Measurements from ENCODE around the gene CACTIN.
"Not testable (repeated sequence)": the region's sequence is repeated elsewhere in the genome, so short reads cannot be mapped to it uniquely, and the experiment has no call there.

Gene CACTIN

DNA sequence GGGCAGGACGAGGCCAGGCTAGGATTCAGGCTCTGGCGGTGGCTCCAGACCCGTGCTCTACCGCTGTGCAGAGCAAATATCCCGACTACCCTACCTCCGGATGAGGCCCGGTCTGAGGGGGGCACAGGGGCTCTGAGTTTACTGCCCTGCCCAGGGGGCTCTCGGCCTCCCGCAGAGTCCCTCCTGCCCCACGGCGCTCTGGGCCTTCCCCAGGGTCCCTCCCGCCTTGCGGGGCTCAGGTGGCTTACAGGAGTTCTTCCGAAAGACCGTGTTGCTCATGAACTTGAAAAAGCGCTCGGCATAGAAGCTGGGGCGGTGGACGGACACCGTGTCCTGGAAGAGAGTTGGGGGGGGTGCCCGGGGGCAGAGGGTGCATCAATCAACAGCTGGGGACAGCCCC is 19.1 kb upstream of the CACTIN start:
- DNase-seq = no peak

DNA sequence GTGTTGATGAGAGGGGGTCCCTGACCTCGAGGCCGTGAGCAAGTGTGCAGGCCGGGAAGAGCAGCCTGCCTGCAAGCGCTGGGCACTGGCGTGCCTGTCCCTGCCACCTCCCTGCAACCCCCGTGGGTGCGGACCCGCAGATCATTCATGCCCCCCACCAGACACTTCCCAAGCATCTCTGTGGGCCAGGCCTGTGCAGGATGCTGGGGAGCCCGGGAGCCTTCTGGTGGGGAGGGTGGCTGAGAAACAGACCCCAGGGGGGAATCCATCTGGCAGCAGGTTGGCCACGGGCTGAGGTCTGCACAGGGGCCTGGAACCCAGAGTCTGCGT is 18.4 kb upstream of the CACTIN start:
- DNase-seq = no peak

DNA sequence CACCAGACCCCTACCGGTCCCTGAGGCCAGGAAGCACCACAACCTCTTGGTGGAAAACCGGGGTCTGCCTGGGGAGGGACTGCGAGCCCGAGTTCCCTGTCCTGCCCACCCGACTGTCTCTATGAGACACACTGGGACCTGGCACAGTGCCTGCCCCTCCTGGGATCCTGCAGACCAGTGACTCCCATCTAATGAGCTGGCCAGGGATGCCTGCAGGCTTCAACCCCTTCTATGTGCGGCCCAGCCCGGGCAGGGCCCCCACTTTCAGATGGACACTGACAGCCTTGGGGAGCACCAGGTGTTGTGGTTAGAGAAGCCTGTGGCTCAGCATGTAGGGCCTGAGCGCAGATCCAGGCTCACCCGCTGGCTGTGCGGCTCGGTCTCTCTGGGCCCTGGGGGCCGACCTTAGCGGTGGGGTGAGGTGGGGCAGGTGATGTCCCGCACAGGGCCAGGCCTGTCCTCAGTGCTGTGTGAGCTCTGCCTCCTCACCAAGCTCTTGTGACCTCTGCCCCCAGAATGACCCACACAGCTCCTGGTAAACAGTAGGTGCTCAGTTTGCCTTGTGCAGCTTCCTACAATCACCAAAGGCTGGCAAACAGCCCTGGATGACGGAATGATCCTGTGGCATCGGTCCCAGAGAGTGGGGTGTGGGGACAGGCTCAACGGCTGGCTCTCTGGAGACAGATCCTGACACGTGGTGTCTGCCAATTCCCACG is 17.9 kb upstream of the CACTIN start:
- DNase-seq = no peak

DNA sequence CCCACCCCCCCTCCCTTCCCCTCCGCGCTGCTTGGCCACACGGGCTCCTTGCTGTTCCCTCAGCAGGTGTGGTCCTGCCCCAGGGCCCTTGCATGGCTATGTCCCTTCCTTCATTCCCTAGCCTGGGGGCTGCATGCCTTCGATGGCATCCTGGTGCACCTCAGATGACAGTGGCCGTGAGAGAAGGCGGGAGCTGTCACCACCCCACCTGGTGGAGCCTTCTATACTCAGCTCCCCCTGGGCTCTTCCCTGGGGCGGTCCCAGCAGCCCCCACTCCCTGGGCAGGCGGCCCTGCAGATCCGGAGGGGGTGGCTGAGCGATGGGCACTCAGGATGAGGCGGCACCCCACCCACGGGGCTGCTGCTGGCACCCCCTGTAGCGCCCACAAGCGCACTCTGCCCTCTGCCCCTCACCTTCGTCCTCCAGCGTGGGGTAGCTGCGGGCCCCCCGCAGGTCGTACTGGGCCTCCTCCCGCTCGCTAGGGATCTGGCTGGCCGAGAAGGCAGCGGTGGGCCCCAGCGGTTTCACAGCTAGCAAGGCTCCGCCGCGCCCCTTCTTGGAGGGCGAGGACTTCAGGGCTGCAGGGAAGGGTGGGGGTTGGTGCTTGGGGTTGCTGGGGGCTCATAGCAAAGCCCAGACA is 17.2 kb upstream of the CACTIN start:
- DNase-seq = no peak

DNA sequence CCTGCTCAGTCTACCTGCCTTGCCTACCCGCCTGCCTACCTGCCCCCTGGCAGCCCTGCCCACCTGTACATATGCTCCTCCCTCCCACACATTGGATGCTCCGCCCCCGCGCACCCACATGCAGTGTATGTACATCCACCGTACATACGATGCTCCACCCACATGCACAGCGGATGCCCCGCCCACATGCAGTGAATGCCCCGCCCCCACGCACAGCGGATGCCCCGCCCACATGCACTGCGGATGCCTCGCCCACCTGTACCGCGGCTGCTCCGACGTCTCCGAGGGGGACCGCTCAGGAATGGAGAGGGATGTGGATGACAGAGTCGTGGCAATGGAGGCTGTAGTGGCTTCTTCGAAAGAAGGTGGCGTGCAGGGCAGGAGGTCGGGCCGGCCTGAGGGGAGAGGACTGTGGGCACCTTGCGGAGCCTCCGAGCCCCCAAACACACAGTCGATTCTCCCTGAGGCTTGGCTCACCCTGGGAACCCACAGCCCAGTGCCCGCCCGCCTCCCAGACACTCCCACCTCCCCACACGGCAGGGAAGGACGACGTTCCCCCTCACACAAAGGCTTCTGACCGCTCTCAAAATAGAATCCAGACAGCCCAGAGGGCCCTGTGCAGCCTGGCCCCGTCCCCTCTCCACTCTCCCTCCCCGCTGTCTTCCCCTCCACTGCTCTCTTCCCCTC is 16.5 kb upstream of the CACTIN start:
- DNase-seq = peak in 1 of 2 donors; percentile 22

DNA sequence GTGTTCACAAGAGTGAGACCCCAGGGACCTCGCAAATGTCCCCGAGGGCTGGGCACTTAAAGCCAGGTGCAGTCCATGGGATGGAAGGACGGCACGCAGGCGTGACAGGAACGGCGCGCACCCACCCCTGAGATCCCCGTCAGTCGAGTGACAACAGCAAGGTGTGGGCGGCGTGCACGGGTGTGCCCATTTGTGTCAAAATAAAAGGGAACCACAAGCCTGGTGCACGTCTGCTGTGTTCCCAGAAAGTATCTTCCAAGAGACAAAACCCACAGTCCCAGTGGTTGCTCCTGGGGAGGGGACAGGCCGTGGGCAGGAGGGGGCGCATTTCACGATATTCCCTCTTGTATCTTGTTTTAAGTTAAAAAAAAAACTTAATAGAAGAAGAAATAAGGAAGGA is 15.7 kb upstream of the CACTIN start:
- DNase-seq = no peak

DNA sequence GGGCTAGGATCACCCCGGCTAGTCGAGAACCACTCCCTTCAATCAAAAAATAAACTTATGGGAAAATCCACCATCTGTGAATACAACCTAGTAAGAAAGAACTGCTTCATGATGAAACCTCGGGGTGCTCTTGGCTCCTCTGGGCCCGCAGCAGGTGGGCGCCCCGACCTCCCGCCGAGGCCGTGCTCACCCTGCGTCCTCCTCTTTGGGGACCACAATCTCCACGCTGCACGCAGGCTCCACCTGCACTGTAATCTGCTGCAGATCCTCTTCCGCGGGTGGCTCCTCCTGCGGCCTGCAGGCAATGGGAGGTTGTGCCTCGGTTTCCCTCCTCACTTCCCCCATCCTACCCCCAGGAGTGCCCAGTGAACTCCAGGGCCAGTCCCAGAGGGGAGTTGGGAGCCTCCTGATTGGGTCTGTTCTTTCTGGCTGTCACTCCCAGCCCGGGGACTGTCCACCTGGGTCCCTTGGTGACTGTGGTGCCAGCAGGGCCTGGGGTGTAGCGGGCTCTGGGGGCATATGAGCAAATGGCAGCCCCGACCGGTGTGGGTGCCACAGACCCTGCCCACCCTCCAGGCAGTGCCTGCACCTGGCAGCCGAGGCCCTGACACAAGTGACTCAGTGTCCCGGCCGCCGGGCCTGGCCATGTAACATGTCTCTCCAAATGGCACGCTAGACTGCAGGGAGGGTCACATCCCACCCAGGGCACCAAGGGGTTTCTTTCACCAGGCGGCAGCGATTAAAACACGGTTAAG is 15.1 kb upstream of the CACTIN start:
- no peak for DNase-seq

DNA sequence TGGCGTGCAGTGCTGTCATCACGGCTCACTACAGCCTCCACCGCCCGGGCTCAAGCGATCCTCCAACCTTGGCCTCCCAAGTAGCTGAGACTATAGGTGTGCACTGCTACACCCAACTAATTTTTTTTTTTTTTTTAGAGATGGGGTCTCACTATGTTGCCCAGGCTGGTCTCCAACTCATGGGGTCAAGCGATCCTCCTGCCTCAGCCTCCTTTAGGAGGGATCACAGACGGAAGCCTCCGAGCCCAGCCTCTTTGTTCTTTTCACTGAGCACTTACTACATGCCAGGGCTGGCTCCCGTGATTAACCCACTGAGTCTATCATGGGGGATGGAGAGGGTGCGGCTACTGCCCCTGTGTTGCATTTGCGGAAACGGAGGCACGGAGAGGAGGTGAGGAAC is 12.9 kb upstream of the CACTIN start:
- no peak for DNase-seq

DNA sequence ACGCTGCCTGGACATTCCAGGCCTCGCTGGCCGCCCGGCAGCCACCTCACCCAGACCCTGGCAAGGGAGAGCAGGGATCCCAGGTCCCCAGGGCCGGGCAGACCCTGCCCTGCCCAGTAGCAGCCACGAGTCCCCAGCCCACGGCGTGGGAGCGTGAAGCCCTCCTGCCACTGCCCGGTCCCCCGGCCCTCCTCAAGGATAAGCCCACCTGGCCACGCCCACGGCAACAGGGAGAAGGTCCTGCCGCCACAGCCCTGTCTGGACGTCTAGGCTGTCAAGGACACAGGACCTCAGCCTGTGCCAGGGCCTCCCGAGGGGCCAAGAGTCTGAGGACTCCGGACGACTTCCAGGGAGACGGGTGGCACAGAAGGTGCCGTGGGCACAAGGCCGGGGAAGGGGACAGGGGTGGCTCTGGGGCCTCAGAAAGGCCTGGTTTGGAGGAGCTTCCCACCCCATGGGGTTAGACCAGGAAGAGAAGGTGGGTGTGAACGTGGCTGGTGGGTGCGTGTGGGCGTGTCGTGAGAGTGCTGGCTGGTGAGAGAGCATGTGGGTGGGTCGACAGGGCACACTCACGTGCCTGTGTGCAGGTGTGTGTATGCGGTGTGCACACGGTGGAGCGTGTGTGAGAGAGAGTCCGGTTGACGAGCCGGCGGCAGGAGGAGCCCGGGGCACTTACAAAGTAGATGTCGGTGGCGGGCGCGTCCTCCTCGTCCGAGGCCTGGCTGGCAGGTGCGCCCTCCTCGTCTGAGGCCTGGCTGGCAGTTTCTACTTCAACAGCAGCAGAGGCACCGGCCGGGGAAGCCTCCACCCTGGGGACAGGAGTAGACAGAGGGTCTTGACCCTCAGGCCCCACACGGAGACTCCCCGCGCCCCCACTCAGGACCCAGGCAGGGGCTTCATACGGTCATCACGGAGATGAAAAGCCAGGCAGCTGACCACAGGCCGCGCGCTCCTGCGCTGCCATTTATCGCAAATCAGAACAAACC is 11.9 kb upstream of the CACTIN start:
- DNase-seq = no peak

DNA sequence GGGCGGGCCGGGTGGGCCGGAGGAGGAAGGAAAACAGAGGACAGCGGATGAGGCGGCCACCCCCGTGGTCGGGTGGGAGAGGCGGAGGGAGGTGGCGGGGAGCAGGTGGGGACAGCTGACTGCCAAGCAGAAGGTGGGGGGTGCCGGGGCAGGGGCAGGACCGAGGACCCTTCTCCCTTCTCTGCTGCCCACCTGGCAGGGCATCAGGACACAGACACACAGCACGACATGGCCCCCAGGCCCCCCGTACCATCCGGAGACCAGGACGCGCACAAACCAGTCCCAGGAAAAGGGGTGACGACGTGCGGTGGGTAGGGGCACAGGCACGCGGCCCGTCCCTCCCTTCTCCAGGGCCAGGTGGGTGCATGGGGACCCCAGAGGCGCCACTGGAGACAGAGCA is 11.0 kb upstream of the CACTIN start:
- DNase-seq = no peak

DNA sequence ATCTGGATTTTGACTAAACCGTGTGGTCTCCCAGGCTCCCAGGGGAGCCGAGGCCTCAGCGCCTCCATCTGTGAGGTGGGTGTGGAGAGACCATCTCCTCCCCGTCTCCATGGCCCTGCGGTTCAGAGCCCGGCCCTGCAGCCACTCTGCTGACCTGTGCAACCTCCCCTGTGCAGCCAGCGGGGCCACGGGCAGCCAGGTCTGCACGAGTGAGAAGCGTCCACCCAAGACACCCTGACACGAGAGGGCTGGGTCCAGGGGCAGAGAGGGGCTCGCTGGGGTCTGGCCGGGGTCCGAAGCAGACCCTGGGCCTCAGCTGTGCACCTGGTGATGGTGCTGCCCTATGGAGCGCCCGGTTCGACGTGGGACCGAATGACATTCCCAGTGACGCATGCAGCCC is 10.4 kb upstream of the CACTIN start:
- no peak for DNase-seq

DNA sequence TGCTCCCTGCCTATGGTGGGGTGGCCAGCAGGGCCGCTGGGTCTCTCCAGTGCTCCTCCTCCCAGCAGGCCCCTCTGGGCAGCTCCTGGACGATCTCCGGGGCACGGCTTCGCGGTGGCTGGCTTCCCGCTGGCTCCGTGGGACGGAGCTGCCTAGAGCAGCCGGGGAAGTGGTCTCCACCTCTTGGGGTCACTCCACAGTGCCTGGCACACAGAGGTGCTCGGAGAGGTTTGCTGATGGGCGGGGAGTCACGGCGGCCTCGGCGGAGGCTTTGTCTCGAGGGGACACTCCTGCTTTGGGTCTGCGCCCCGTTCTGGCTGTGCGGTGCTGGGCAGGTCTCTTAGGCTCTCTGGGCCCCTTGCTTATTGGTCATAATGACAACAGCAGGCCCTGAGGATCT is 9.9 kb upstream of the CACTIN start:
- DNase-seq = no peak

DNA sequence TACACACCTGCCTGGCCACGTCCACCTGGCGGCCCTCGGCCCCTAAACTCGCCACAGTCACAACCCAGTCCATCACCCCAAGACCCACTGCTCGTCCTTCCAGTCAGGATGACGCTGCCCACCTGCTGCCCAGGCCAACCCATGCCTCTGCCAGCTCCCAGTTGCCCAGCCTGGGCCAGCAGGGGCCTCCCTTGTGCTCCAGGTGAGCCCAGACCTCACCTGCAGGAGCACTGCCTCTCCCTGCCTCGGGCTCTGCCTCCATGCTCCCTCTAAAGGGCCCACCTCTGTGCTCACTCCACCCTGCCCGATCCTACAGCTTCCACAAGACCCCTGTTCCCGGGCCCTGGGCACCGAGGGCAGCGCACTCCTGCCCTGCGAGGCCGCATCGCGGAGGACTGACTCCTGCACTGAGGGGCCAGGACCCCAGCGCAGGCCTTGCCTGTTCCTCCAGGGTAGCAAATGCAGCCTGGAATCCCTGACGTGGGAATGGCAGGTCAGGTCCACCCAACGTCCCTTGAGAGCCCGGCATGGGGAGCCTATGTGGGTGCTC is 8.0 kb upstream of the CACTIN start:
- no peak for DNase-seq

DNA sequence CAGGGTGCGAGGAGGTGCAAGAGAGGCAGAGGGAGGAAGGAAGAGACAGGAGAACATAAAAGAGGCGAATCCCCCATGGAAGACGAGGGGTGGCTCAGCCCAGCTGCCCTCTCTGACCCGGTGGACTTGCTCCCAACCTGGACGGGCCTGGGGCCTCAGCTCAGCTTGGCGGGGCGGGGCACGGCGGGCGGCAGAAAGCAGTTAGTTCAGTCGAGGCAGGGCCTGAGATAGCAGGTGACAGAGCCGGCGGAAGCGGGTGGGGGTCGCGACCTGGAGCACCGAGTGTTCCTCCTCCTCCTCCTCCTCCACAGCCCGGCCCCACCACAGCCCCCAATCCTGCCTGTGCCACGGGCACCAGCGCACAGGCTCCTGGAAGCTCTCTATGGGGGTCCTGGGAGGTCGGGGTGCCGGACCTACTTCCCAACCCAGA is 7.0 kb upstream of the CACTIN start:
- DNase-seq = no peak

DNA sequence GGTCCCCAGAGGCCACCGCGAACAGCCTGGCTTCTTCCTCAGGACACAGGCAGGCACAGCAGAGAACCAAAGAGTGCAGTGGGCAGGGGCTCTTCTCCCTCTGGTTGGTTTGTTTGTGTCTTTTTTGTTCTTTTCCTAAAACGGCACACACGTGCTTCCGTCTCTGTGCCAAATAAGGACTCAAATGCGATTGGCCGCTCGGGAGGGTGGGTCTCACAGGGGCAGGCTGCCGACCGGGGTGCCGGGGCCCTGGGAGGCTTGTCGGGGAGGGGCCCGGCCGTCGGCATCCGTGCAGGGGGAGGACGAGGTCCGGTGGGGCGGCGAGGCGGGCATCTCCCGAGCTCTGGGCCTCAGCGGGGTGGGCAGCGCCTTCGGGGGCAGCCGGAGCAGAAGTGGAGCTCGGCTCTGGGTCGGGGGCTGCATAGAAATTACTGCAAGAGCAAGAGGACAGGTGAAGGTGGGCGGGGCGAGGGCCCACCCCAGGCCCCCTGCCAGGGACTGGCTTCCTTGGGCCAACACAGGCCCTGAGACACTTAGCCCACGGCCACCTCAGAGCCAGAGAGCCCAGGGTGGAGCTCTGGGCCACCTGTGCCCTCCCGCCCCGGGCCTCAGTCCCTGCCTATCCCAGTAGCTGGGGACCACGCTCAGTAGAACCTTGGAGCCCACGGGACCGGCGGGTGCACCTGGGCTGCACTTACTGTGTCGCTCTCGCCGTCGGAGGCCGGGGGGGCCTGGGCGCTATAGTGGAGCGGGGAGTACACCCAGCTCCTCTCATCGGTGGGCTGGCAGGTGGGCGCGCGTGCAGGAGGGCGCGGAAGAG is 6.4 kb upstream of the CACTIN start:
- DNase-seq = no peak

DNA sequence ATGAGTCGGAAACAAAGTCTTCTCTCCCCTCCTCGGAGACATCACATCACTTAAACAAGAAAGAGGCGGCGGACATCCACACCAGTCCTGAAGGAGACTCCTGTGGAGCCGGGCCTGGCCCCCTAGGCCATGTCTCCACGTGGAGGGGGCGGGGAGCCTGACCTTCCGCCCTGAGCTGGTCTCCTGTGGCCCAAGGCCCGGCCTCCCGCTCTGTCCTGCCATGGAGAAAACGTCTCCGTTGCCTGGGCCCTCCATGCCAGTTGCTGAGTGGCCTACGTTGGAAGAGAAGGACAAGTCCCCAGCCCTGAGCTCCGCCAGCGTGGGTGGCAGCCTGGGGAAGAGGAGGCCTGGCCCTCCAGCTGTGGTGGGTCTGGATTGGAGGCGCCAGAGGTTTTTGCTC is 5.5 kb upstream of the CACTIN start:
- DNase-seq = no peak

DNA sequence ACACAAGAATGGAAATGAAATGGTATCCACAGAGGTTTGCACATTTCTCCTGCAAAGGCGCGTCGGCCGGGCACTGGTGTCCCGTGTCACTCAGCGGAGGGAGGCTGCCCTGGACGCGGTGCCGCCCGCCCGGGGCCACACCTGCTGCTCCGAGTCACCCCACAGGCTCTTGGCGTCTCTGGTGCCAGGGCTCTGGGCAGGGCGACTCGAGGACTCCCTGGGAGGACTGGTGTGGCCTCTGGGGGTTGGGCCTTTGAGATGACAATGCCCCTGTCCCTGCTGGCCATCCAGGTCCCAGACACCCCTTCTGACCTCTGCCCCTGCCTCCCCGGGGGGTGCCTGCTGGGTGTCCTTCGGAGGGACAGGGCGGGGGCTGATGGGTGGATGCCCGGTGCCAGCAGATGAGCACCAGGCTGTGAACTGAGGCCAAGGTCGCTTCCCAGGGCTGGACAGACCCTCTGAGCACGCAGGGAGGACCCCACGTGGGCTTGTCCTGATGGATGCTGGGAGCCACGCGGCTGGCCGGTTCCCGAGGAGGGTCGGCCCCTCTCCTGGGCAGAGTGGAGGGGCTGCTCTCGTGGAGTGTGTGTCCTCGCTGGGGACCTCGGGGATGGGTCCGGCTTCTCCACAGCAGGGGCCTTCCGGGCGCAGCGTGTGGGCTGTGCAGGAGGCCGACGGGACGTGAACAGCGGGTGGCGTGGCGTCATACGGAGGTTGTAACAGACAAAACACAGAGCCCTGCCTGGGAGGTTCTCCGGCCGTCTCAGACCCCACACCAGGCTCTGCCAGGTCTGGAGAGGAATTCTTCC is 4.7 kb upstream of the CACTIN start:
- DNase-seq = no peak

DNA sequence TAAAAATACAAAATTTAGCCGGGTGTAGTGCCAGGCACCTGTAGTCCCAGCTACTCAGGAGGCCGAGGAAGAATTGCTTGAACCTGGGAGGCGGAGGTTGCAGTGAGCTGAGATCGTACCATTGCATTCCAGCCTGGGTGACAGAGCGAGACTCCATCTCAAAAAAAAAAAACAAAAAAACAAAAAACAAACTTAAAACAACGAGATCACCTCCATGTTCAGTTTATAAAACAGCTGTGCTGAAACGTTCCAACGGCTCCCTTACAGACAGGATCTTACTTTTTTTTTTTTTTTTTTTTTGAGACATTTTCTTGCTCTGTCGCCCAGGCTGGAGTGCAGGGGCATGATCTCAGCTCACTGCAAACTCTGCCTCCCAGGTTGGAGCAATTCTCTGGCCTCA is 2.2 kb upstream of the CACTIN start:
- DNase-seq = not testable (repeated sequence)

DNA sequence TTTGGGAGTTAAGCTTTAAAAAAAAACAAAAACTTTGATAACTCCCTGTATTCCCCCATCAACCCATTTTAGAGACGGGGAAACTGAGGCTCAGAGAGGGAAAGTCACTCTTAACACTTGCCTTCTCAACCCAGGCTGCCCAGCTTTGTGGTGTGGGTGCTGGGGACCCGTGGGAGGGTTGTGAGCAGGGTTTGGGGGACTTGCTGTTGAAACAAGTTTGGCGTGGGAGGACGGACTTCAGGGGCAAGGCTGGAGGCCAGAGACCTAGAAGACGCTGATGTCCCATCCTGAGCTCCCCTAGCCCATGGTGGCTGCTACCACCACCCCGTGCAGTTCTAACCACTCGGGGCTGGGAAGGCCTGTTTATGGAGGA is 747 bp upstream of the CACTIN start:
- DNase-seq = no peak

DNA sequence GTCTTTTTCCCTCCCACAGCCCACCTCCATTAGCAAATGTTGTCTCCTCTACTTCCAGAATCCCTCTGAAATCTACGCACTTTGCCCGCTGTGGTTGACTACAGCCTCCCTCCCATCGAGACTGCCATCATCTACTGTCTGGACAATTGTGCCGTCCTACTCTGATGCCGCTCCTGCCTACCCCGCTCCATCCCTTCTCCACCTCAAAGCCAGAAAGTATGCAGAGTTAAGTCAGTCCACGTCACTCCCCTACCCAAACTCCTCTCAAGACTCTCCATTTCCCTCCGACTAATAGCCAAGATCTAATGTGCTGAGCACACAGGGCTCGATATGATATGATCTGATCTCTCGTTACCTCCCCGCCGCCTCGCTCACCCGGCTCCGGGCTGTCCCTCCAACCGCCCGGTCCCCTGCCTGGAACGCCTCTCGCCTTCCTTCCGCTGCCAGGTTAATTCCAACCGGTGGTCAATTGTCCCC is 556 bp downstream of the CACTIN start:
- no peak for DNase-seq
